ENCODE results near the gene USP4. TPM values are rescaled to one million over a fixed set of nuclear protein-coding genes. Genes with fewer than 3 reads are reported as not detected.

The USP4 gene, protein sequence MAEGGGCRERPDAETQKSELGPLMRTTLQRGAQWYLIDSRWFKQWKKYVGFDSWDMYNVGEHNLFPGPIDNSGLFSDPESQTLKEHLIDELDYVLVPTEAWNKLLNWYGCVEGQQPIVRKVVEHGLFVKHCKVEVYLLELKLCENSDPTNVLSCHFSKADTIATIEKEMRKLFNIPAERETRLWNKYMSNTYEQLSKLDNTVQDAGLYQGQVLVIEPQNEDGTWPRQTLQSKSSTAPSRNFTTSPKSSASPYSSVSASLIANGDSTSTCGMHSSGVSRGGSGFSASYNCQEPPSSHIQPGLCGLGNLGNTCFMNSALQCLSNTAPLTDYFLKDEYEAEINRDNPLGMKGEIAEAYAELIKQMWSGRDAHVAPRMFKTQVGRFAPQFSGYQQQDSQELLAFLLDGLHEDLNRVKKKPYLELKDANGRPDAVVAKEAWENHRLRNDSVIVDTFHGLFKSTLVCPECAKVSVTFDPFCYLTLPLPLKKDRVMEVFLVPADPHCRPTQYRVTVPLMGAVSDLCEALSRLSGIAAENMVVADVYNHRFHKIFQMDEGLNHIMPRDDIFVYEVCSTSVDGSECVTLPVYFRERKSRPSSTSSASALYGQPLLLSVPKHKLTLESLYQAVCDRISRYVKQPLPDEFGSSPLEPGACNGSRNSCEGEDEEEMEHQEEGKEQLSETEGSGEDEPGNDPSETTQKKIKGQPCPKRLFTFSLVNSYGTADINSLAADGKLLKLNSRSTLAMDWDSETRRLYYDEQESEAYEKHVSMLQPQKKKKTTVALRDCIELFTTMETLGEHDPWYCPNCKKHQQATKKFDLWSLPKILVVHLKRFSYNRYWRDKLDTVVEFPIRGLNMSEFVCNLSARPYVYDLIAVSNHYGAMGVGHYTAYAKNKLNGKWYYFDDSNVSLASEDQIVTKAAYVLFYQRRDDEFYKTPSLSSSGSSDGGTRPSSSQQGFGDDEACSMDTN
- 25.5 and 28.5 TPM in 2 replicates for total RNA-seq

DNA sequence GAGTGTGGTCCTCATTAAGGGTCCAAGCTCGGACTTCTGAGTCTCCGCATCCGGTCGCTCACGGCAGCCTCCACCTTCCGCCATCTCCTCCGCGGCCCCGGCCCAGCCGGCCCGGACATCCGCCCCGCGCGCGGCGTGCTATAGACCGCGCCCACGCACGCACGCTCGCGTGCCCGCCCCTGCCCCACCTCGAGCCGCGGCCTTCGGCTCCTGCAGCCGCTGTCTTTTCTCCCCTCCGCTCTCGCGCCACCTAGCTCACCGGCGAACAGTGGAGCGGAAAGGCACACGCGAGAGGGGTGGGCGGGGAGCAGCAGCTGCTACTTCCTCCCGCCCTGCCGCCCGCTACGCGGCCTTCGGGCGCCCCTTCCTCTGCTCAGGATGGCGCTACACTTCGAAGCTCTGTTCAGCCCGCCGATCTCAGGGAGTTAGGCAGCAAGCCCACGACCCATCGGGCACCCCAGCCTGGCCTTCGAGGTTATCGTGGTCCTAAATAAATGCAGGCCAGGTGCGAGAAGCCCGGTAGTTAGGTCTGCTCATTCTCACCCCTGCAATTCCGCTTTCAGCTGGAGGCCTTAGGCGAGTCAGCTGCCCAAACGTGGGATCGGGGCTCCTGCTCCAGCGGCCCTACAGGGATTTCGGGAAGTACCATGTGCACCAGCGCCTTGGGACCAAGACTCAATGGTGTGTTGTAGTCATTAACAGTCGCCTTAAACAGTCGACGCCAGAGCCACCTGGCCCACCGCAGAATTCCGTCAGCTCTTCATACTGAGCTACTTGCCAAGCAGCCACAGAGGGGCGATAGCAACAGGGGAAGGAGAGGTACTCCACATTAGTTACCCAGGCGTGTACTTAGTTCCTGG lies at the start of gene USP4:
USP4 (minus strand) TSS at position 113 of the 860 bp plus-strand sequence; CDS start at position 84, 29 bp downstream.
- H3K27me3 ChIP-seq (ENCODE audit: control insufficient read depth, insufficient read depth, low read length), result no peaks in the 10 kb centered on the region
- peak; percentile 78 for DNase-seq (ENCODE audit: low read depth)
- FAIRE-seq, result no peak
- H3K36me3 ChIP-seq (ENCODE audit: control insufficient read depth, insufficient read depth, low read length), result no peaks in the 10 kb centered on the region
- H3K4me3 ChIP-seq (ENCODE audit: low read depth, low read length), result peak within 1 kb of the TSS; percentile 86
- TF ChIP-seq, protein P1, sequence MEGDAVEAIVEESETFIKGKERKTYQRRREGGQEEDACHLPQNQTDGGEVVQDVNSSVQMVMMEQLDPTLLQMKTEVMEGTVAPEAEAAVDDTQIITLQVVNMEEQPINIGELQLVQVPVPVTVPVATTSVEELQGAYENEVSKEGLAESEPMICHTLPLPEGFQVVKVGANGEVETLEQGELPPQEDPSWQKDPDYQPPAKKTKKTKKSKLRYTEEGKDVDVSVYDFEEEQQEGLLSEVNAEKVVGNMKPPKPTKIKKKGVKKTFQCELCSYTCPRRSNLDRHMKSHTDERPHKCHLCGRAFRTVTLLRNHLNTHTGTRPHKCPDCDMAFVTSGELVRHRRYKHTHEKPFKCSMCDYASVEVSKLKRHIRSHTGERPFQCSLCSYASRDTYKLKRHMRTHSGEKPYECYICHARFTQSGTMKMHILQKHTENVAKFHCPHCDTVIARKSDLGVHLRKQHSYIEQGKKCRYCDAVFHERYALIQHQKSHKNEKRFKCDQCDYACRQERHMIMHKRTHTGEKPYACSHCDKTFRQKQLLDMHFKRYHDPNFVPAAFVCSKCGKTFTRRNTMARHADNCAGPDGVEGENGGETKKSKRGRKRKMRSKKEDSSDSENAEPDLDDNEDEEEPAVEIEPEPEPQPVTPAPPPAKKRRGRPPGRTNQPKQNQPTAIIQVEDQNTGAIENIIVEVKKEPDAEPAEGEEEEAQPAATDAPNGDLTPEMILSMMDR (IDR thresholded peaks at IDR 0.05; ENCODE audit: insufficient read depth, low read length, severe bottlenecking), result peak; percentile 62

- peaks cover 2% of the 10 kb centered on the region for H3K36me3 ChIP-seq (ENCODE audit: control insufficient read depth, insufficient read depth, low read length)
- no peak overlapping the region for H3K4me3 ChIP-seq (ENCODE audit: low read depth, low read length)
- DNase-seq (ENCODE audit: low read depth) (no peak), FAIRE-seq (no peak)
- TF ChIP-seq, protein P1 (IDR thresholded peaks at IDR 0.05; ENCODE audit: insufficient read depth, low read length, severe bottlenecking), result no peak
- no peaks in the 10 kb centered on the region for H3K27me3 ChIP-seq (ENCODE audit: control insufficient read depth, insufficient read depth, low read length)
Measured at GRCh38 chr3:49389297-49389696, 49.4 kb upstream of the USP4 start.

DNA sequence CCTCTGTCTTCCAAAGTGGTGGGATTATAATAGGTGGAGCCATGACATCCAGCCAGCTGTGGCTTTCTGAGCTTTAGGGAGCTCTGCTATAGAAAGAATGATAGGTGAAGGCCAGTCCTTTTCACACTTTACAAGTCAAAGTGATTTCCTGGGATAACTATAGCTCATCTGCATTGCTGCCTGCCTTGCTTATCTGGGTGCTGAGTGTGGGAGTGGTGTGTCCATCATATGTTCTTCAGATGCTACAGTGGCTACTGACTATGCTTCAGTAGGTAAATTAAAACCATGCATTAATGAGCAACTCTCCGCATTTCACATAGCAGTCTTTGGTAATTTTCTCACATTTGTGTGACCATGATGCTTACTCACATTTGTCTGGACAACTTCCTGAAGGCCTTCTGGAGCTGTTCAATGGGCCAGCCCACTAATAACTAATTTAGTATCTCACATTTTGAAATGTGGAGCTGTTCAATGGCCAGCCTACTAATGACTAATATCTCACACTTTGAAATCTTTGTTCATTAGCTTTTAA lies 48.5 kb upstream of the USP4 start:
- no peak for FAIRE-seq

DNA sequence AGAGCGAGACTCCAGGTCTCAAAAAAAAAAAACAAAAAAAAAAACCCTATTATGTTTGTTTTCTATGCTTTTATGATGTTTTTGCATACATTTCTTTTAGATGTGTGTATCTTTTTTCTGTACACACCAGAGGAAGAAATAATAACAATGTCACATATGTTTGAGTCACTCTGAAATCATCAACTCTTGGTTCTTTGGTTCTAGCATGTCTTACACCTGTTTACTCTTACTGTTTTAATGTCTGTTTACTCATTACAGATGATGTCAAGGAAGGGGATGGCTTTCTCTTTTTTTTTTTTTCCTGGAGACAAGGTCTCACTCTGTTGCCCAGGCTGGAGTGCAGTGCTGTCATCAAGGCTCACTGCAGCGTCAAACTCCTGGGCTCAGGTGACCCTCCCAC lies 47.9 kb upstream of the USP4 start:
- no peak overlapping the region for H3K4me3 ChIP-seq (ENCODE audit: low read depth, low read length)
- no peaks in the 10 kb centered on the region for H3K27me3 ChIP-seq (ENCODE audit: control insufficient read depth, insufficient read depth, low read length)
- DNase-seq (ENCODE audit: low read depth) (peak; percentile 87), FAIRE-seq (no peak)
- TF ChIP-seq, protein P1 (IDR thresholded peaks at IDR 0.05; ENCODE audit: insufficient read depth, low read length, severe bottlenecking), result no peak
- H3K36me3 ChIP-seq (ENCODE audit: control insufficient read depth, insufficient read depth, low read length), result peaks cover 2% of the 10 kb centered on the region

More for the DNA sequence above, 48.5 kb upstream of the USP4 start:
- Histone ChIP-seq H3K4me3 (ENCODE audit: low read depth, low read length) (no peak overlapping the region), H3K27me3 (ENCODE audit: control insufficient read depth, insufficient read depth, low read length) (no peaks in the 10 kb centered on the region), H3K36me3 (ENCODE audit: control insufficient read depth, insufficient read depth, low read length) (peaks cover 2% of the 10 kb centered on the region)
- peak; percentile 74 for DNase-seq (ENCODE audit: low read depth)
- TF ChIP-seq, protein P1 (IDR thresholded peaks at IDR 0.05; ENCODE audit: insufficient read depth, low read length, severe bottlenecking), result no peak
